GM18858 (cell line): ENCODE results near the gene MYO18B.

Experiments
- ATAC-seq: cut with Tn5 transposase; IDR thresholded peaks from one replicate; pipeline ENCODE4 v1.9.1; 2021; ENCODE audit not compliant: unreplicated experiment

MYO18B gene

GRCh38 chr22:25845985-25846745, 104.2 kb downstream of the MYO18B start:
- no peak for ATAC-seq

DNA sequence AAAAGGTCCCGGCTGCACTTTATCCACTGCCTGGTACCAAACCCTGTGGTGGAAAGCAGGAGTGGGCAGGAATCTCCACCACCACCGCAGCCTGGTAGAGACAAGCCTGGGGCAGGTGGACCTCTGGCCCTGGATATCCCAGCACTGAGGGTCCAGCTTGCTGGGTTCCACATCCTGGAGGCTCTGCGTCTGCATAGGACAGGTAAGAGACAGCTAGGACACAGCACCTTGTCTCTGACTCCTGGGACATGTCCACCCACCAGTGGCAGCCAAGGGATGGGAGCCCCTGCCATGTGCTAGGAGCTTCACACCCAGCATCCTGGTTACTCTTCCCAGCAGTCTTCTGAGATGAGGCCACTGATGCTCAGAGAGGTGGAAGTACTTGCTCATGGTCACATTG, 105.5 kb downstream of the MYO18B start:
- ATAC-seq = no peak

DNA sequence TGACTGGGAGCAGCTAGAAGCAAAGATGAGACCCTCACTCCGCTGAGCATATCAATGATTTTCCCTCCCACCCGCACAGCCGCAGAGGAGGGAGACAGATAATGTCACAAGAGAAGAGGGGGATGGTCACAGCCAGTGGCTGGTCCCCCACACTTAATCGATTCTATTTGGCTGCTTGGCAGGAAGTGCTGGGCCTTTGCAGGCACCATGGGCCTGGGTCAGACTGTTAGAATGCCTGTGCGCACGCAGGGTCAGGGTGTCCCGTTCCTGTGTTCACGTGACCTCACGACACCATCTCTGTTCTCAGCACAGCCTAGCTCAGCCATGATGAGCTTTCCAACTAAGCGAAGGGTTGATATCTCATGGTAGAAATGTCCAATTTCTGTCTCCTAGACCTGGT, 107.0 kb downstream of the MYO18B start:
- no peak for ATAC-seq

GRCh38 chr22:25849522-25849921, 107.5 kb downstream of the MYO18B start:
- ATAC-seq = no peak

DNA sequence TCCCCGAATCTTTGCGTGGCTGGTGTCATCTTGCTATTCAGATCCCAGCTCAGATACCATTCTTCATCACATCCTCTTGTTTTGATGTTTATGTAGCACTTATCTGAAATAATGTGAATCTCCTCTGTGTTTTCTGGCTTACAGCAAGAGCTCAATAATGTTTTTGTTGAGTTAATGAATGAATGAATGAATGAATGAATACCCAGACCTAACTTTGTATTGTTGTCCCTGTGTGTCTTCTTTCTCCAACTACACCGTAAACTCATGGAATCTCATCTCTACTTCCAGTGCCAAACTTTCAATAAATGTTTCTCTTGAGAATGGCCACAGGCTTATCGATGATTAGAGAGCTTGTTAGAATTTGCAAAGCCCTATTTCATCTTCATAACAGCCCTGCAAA, 110.2 kb downstream of the MYO18B start:
- no peak for ATAC-seq

- ATAC-seq = no peak
Measured at GRCh38 chr22:25853078-25853477, 111.1 kb downstream of the MYO18B start.

DNA sequence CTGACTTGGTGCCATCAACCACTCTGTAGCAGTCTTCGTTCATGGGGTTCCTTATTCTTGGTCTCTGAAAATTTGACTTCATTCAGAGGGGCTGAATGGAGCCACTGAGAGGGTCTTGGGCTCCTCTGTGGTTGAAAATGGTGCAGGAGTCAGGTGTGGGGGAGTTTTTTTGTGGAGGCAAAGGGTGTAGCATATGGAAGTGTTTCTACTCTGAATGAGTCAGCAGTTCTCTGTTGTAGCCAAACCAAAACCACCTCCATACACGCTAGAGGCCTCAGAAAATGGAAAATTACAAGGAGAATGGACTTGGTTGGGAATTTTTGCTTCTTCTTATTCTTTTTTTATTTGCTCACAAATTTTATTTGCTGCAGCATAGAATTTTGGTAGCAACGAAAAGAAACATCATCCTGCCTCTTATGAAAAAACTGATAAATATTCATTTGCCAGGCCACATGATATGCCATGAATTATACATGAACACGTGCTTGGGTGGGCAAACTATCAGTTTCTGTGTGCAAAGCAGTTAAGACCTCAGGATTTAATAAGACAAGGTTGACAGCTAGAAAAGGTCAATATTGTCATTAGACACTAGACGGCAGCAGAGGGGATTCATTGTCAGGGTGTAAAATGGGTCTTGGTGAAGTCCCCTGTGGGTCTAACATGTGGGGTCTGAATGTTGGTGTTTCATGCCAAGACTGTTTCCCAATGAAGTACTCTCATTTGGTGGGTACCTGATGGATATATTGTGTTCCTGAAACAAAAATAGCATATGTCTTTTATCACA, 111.7 kb downstream of the MYO18B start:
- no peak for ATAC-seq

- no peak for ATAC-seq
Measured at GRCh38 chr22:25869771-25870170, 127.8 kb downstream of the MYO18B start.

- no peak for ATAC-seq
Measured at GRCh38 chr22:25874327-25874726, 132.3 kb downstream of the MYO18B start.

DNA sequence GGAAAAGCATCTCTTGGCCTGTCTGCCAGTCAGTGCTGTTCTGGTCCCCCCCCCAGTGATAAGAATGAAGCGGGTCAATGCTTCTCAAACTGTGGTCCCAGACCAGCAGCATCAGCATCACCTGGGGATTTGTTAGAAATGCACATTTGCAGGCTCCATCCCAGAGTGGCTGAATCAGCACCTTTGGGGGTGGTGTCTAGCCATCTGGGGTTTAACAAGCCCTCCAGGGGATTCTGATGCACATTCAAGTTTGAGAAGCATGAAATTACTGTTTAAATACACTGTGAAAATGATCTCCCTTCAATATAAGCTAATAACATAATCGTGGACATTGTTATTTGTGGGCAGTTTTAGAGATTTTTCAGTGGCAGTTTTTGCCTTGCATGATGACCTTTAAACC, 133.5 kb downstream of the MYO18B start:
- ATAC-seq = no peak

DNA sequence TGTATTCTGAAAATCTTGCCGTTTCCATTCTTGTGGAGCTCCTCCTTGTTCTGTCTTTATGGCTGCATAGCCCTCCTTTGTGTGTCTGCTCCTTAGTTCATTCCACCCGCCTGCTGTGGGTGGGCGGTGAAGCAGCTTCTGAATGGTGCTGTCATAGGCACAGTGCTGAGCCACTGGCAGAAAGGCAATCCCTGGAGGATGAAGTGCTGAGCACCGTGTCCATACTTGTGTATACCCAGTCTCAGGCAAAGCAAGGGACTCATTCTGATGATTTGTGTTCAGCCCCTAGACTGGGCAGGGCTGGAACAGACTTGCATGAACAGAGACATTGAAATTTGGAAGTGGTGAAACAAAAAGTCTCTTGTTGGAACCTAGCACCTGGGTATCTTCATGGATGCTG, 134.9 kb downstream of the MYO18B start:
- no peak for ATAC-seq

DNA sequence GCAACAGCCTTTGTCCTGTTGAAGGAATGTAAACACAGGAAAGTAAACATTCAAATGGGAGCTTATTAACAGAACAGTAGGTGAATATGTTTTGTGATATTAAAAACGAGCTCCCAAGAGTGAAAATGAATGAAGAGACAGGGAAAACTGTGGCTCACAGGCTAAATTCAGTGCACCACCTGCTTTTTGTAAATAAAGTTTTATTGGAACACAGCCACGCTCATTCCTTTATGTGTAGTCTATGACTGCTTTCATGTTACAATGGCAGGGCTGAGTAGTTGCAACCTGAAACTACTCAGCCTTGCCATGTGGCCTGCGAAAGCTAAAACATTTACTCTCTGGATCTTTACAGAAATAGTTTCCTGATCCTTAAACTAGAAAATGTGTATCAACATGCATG, 136.9 kb downstream of the MYO18B start:
- ATAC-seq = no peak

DNA sequence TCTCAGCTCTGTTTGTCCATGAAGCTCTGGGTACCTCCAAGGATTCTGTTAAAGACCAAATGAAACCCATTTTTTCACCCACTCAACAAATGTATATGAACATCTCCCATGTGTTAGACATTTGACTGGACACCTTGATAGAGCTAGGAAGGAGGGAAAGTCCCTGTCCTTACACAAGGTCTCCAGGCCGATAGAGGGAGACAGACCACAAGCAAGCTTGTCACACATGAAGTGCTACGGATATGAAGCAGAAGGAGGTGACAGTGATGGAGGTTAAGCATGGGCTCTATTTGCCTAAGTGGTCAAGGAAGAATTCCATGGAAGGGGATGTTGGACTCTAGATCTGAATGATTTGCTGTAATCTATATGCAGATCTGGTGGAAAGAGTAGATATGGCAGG, 138.5 kb downstream of the MYO18B start:
- no peak for ATAC-seq

DNA sequence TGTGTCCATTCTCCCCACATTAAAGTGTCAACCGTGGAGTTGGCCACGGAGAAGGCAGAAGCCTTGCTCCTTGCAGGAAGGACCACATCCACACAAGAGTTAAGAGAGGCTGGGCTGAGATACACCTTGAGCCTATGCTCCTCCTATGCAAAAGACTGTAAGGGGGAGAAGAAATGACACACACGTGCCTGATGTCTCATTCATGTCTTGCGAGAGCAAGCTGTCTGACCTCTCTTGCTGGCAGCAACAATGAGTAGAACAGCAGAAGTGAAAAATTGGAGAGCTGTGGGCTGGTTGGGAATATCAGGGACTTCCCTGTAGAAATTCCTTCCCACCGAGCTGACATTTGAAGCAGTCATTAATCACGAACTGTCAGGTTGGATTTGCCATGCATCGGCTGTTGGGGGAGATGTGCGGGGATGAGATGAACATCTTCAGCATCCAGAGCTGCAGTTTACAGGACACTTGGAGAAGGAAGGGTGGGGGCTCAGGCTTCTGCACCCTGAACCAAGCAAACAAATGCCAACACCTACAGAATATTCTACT, 139.3 kb downstream of the MYO18B start:
- no peak for ATAC-seq

GRCh38 chr22:25882360-25882759, 140.4 kb downstream of the MYO18B start:
- ATAC-seq = no peak

- no peak for ATAC-seq
Measured at GRCh38 chr22:25883482-25884033, 141.6 kb downstream of the MYO18B start.

DNA sequence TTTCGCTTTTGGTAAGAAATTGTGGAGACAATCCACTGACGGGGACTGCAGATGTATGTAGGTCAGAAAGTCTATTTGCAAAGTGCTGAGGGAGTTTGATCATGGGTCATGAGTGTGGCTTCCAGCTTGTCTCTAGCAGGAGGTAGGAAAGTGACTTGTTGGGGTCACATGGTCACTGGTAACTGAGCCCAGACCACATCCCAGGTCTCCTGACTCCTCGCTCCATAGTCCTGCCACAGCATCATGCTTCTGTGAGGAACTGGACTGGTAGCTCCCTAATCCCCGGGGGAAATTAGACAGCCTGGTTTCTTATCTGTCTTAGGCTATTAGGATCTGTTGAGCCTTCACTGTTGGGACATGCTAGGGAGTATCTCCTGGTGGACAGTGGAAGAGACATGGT, 142.1 kb downstream of the MYO18B start:
- no peak for ATAC-seq

GRCh38 chr22:25888399-25889054, 146.5 kb downstream of the MYO18B start:
- no peak for ATAC-seq

DNA sequence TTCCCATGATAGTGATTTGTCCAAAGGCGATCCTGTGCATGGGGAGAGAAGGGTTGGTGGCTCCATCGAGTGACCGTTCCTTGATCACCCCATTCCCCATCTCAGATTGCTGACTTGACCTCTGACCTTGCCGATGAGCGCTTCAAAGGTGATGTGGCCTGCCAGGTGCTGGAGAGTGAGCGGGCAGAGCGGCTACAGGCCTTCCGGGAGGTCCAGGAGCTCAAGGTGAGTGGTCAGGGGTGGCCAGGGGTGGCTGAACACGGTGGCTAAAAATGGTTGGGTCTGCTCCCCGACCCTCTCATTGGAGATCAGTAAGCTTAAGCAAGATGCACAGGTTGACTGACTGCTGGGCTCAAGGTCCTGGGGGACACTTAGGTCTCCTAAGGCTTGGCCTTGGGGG, 148.7 kb downstream of the MYO18B start:
- ATAC-seq = no peak

- no peak for ATAC-seq
Measured at GRCh38 chr22:25892678-25893077, 150.7 kb downstream of the MYO18B start.

- ATAC-seq = no peak
Measured at GRCh38 chr22:25895678-25896077, 153.7 kb downstream of the MYO18B start.
